ENCODE measurements around the gene PRKAB1. TPM values are rescaled to one million over a fixed set of nuclear protein-coding genes. Genes with fewer than 3 reads are reported as not detected.

PRKAB1 gene
- total RNA-seq, 1 experiment from 2014 or later, result 32.3 TPM

GRCh38 chr12:119721306-119721705 lies 53.4 kb downstream of the PRKAB1 start (continued):
- TF ChIP-seq, protein P1, sequence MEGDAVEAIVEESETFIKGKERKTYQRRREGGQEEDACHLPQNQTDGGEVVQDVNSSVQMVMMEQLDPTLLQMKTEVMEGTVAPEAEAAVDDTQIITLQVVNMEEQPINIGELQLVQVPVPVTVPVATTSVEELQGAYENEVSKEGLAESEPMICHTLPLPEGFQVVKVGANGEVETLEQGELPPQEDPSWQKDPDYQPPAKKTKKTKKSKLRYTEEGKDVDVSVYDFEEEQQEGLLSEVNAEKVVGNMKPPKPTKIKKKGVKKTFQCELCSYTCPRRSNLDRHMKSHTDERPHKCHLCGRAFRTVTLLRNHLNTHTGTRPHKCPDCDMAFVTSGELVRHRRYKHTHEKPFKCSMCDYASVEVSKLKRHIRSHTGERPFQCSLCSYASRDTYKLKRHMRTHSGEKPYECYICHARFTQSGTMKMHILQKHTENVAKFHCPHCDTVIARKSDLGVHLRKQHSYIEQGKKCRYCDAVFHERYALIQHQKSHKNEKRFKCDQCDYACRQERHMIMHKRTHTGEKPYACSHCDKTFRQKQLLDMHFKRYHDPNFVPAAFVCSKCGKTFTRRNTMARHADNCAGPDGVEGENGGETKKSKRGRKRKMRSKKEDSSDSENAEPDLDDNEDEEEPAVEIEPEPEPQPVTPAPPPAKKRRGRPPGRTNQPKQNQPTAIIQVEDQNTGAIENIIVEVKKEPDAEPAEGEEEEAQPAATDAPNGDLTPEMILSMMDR (IDR thresholded peaks at IDR 0.05), result no peak
- TF ChIP-seq ZNF396 (CRISPR knock-in tag; IDR thresholded peaks at IDR 0.05; ENCODE audit: borderline replicate concordance) (no peak), TEAD1 (CRISPR knock-in tag; IDR thresholded peaks at IDR 0.05) (no peak), ZNF512 (CRISPR knock-in tag; IDR thresholded peaks at IDR 0.05; ENCODE audit: borderline replicate concordance) (no peak), KAT7 (CRISPR knock-in tag; IDR thresholded peaks at IDR 0.05; ENCODE audit: borderline replicate concordance) (no peak), NR3C1 (CRISPR knock-in tag; conservative IDR thresholded peaks at IDR 0.05; ENCODE audit: low read depth) (no peak), ZNF232 (CRISPR knock-in tag; IDR thresholded peaks at IDR 0.05) (no peak), IRF1 (CRISPR knock-in tag; IDR thresholded peaks at IDR 0.05) (no peak), ZNF138 (CRISPR knock-in tag; conservative IDR thresholded peaks at IDR 0.05) (no peak), PRRX2 (CRISPR knock-in tag; IDR thresholded peaks at IDR 0.05) (no peak)
- TF ChIP-seq, protein P2, sequence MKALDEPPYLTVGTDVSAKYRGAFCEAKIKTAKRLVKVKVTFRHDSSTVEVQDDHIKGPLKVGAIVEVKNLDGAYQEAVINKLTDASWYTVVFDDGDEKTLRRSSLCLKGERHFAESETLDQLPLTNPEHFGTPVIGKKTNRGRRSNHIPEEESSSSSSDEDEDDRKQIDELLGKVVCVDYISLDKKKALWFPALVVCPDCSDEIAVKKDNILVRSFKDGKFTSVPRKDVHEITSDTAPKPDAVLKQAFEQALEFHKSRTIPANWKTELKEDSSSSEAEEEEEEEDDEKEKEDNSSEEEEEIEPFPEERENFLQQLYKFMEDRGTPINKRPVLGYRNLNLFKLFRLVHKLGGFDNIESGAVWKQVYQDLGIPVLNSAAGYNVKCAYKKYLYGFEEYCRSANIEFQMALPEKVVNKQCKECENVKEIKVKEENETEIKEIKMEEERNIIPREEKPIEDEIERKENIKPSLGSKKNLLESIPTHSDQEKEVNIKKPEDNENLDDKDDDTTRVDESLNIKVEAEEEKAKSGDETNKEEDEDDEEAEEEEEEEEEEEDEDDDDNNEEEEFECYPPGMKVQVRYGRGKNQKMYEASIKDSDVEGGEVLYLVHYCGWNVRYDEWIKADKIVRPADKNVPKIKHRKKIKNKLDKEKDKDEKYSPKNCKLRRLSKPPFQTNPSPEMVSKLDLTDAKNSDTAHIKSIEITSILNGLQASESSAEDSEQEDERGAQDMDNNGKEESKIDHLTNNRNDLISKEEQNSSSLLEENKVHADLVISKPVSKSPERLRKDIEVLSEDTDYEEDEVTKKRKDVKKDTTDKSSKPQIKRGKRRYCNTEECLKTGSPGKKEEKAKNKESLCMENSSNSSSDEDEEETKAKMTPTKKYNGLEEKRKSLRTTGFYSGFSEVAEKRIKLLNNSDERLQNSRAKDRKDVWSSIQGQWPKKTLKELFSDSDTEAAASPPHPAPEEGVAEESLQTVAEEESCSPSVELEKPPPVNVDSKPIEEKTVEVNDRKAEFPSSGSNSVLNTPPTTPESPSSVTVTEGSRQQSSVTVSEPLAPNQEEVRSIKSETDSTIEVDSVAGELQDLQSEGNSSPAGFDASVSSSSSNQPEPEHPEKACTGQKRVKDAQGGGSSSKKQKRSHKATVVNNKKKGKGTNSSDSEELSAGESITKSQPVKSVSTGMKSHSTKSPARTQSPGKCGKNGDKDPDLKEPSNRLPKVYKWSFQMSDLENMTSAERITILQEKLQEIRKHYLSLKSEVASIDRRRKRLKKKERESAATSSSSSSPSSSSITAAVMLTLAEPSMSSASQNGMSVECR (CRISPR knock-in tag; IDR thresholded peaks at IDR 0.05; ENCODE audit: borderline replicate concordance), result no peak
- TF ChIP-seq, protein P3, sequence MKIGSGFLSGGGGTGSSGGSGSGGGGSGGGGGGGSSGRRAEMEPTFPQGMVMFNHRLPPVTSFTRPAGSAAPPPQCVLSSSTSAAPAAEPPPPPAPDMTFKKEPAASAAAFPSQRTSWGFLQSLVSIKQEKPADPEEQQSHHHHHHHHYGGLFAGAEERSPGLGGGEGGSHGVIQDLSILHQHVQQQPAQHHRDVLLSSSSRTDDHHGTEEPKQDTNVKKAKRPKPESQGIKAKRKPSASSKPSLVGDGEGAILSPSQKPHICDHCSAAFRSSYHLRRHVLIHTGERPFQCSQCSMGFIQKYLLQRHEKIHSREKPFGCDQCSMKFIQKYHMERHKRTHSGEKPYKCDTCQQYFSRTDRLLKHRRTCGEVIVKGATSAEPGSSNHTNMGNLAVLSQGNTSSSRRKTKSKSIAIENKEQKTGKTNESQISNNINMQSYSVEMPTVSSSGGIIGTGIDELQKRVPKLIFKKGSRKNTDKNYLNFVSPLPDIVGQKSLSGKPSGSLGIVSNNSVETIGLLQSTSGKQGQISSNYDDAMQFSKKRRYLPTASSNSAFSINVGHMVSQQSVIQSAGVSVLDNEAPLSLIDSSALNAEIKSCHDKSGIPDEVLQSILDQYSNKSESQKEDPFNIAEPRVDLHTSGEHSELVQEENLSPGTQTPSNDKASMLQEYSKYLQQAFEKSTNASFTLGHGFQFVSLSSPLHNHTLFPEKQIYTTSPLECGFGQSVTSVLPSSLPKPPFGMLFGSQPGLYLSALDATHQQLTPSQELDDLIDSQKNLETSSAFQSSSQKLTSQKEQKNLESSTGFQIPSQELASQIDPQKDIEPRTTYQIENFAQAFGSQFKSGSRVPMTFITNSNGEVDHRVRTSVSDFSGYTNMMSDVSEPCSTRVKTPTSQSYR (CRISPR knock-in tag; IDR thresholded peaks at IDR 0.05), result no peak
- TF ChIP-seq, protein P4, sequence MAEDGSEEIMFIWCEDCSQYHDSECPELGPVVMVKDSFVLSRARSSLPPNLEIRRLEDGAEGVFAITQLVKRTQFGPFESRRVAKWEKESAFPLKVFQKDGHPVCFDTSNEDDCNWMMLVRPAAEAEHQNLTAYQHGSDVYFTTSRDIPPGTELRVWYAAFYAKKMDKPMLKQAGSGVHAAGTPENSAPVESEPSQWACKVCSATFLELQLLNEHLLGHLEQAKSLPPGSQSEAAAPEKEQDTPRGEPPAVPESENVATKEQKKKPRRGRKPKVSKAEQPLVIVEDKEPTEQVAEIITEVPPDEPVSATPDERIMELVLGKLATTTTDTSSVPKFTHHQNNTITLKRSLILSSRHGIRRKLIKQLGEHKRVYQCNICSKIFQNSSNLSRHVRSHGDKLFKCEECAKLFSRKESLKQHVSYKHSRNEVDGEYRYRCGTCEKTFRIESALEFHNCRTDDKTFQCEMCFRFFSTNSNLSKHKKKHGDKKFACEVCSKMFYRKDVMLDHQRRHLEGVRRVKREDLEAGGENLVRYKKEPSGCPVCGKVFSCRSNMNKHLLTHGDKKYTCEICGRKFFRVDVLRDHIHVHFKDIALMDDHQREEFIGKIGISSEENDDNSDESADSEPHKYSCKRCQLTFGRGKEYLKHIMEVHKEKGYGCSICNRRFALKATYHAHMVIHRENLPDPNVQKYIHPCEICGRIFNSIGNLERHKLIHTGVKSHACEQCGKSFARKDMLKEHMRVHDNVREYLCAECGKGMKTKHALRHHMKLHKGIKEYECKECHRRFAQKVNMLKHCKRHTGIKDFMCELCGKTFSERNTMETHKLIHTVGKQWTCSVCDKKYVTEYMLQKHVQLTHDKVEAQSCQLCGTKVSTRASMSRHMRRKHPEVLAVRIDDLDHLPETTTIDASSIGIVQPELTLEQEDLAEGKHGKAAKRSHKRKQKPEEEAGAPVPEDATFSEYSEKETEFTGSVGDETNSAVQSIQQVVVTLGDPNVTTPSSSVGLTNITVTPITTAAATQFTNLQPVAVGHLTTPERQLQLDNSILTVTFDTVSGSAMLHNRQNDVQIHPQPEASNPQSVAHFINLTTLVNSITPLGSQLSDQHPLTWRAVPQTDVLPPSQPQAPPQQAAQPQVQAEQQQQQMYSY (CRISPR knock-in tag; IDR thresholded peaks at IDR 0.05), result no peak
